SK-N-MC (cell line): ENCODE results near the gene APOC4.

Experiments used
- DNase-seq: peaks from one replicate; pipeline ENCODE4 v3.0.0-alpha.2; 2011; ENCODE audit warnings: low read depth, low spot score
- H3K27ac ChIP-seq: fragments of 200-600 bp; sonication (generic); 2 replicates; pipeline ENCODE4 v1.5.1; 2016; ENCODE audit warnings: mixed run types
- H3K36me3 ChIP-seq: fragments of 200-600 bp; sonication (generic); 2 replicates; pipeline ENCODE4 v1.6.1; 2017; ENCODE audit warnings: antibody characterized with exemption, low read length, mixed read lengths; ENCODE audit not compliant: insufficient read depth
- H3K4me3 ChIP-seq: fragments of 200-600 bp; sonication (generic); 2 replicates; pipeline ENCODE4 v1.5.1; 2016
- H3K9ac ChIP-seq: fragments of 200-600 bp; sonication (generic); 2 replicates; pipeline ENCODE4 v1.8.0; 2017; ENCODE audit warnings: mixed run types, mixed read lengths; ENCODE audit not compliant: insufficient read length
- H3K9me3 ChIP-seq: fragments of 200-600 bp; sonication (generic); 2 replicates; pipeline ENCODE4 v1.6.1; 2017; ENCODE audit warnings: low read depth, mild to moderate bottlenecking, antibody characterized with exemption, low read length, moderate library complexity, mixed read lengths
- EZH2 ChIP-seq: fragments of 200-600 bp; sonication (generic); IDR thresholded peaks from one replicate; pipeline ENCODE4 v1.6.1; 2017; ENCODE audit warnings: antibody characterized with exemption
- FOXP2 ChIP-seq: optimal IDR thresholded peaks from 2 replicates; pipeline ENCODE3; 2011; ENCODE audit warnings: mild to moderate bottlenecking, moderate library complexity; ENCODE audit not compliant: insufficient read depth; ENCODE audit errors: extremely low read length, control extremely low read depth
- POLR2AphosphoS5 ChIP-seq: IDR thresholded peaks from 2 replicates; pipeline ENCODE4 v1.6.1; 2012; ENCODE audit warnings: mild to moderate bottlenecking, low read depth, low read length, borderline replicate concordance

Gene APOC4

DNA sequence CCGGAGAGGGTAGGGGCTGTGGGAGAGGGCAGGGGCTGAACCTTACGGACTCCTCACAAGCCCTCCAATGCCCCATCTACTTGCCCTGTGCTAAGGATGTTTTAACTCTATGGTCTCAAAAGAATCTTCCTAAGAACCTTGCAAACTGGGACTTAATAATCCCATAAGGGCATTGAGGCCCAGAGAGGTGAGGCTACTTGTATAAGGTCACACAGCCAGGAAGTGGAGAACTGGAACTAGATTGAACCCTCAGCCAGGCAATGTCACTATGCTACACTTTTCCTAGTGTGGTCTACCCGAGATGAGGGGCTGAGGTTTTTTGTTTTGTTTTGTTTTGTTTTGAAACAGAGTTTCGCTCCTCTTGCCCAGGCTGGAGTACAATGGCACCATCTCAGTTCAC, 10.5 kb upstream of the APOC4 start:
- H3K9ac ChIP-seq, result no peak overlapping the region
- H3K36me3 ChIP-seq, result no peaks in the 10 kb centered on the region
- H3K27ac ChIP-seq, result no peak overlapping the region
- no peak for DNase-seq
- no peak overlapping the region for H3K4me3 ChIP-seq
- TF ChIP-seq FOXP2 (no peak), POLR2AphosphoS5 (no peak), EZH2 (no peak)
- no peaks in the 10 kb centered on the region for H3K9me3 ChIP-seq

DNA sequence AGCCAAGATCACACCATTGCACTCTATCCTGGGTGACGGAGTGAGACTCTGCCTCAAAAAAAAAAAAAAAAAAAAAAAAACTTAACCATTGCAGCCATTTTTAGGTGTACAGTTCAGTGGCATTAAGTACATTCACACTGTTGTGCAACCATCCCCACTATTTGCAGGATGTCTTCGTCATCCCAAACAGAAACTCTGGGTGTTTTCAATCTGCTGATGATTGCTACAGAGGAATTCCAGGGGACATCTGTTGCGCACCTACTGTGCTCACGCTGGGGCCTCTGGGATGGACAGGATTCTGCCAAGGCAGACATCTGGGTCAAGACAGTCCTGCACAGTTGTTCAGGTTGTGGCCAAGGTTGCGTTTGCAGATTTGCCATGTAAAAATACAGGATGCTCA, 2.4 kb upstream of the APOC4 start:
- no peak for DNase-seq
- H3K36me3 ChIP-seq, result no peaks in the 10 kb centered on the region
- H3K27ac ChIP-seq, result no peak overlapping the region
- no peaks in the 10 kb centered on the region for H3K9me3 ChIP-seq
- no peak overlapping the region for H3K9ac ChIP-seq
- no peak overlapping the region for H3K4me3 ChIP-seq
- TF ChIP-seq POLR2AphosphoS5 (no peak), FOXP2 (no peak), EZH2 (no peak)

DNA sequence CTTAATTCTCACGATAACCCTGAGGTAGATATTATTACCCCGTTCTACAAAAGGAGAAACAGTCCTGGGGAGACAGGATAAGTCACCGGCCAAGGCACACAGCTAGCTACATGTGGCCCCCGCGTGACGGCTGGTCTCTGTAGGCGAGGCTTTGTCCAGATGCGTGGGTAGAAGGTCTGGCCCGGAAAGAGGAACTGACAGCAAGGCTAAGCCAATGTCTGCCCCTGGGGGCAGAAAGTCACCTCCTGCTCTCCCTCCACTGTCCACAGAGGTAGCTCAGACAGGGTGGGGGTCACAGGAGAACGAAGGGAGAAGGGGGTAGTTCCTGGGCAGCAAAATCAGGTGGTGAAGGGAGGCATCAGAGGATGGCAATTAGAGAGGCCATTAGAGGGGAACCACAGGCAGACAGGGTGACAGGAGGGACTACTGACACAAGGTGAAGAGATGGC, 1.8 kb downstream of the APOC4 start:
- Histone ChIP-seq H3K9me3 (no peaks in the 10 kb centered on the region), H3K36me3 (no peaks in the 10 kb centered on the region), H3K4me3 (no peak overlapping the region), H3K27ac (no peak overlapping the region), H3K9ac (no peak overlapping the region)
- no peak for TF ChIP-seq POLR2AphosphoS5
- no peak for TF ChIP-seq EZH2
- TF ChIP-seq FOXP2, result no peak
- no peak for DNase-seq

DNA sequence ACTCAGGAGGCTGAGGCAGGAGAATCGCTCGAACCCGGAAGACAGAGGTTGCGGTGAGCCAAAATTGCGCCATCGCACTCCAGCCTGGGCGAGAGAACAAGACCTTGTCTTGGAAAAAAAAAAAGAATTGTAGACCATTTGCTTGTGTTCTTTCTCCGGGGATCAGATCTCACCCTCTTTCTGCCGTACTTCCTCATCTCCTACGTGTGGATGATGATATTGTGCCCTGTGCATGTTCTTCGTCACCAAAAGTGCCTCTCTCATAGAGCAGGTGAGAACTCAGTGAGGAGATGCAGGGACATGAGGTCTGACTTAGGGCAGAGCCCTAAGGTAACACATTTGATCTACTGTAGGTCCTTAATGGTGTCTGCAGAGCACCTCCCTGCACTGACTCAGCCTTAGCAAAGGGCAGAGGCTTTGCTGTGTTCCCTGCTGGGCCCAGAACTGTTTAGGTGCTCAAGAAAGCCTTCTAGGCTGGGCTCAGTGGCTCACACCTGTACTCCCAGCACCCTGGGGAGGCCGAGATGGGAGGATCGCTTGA, 5.1 kb downstream of the APOC4 start:
- H3K4me3 ChIP-seq, result no peak overlapping the region
- H3K9ac ChIP-seq, result no peak overlapping the region
- H3K9me3 ChIP-seq, result no peaks in the 10 kb centered on the region
- H3K27ac ChIP-seq, result no peak overlapping the region
- TF ChIP-seq EZH2, result no peak
- no peak for DNase-seq
- no peaks in the 10 kb centered on the region for H3K36me3 ChIP-seq

DNA sequence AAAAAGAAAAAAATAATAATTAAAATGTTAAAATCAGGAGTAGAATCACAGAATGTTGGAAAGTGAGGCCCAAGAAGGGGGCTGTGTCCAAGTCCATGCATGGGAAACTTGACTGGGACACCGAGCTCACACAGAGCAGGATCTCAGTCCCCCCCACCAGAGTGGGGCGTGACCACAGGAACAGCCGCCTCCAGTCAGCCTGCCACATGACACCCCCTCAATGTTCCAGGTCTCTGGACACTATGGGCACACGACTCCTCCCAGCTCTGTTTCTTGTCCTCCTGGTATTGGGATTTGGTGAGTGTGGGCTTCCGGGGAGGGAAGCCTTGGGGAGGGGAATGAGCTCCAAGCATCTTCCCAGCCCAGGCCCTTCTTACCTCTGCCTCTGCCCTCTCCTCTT, 6.2 kb downstream of the APOC4 start:
- TF ChIP-seq POLR2AphosphoS5 (no peak), EZH2 (no peak), FOXP2 (no peak)
- Histone ChIP-seq H3K9me3 (no peaks in the 10 kb centered on the region), H3K36me3 (no peaks in the 10 kb centered on the region), H3K27ac (no peak overlapping the region), H3K4me3 (no peak overlapping the region), H3K9ac (no peak overlapping the region)
- no peak for DNase-seq

DNA sequence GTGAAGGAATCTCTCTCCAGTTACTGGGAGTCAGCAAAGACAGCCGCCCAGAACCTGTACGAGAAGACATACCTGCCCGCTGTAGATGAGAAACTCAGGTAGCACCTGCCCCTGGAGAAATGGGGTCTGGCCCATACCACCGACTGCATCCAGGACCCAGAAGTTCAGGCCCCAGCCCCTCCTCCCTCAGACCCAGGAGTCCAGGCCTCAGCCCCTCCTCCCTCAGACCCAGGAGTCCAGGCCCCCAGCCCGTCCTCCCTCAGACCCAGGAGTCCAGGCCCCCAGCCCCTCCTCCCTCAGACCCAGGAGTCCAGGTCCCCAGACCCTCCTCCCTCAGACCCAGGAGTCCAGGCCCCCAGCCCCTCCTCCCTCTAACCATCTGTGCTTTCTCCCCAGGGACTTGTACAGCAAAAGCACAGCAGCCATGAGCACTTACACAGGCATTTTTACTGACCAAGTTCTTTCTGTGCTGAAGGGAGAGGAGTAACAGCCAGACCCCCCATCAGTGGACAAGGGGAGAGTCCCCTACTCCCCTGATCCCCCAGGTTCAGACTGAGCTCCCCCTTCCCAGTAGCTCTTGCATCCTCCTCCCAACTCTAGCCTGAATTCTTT, 6.8 kb downstream of the APOC4 start:
- no peak for TF ChIP-seq FOXP2
- TF ChIP-seq POLR2AphosphoS5, result no peak
- no peak for TF ChIP-seq EZH2

DNA sequence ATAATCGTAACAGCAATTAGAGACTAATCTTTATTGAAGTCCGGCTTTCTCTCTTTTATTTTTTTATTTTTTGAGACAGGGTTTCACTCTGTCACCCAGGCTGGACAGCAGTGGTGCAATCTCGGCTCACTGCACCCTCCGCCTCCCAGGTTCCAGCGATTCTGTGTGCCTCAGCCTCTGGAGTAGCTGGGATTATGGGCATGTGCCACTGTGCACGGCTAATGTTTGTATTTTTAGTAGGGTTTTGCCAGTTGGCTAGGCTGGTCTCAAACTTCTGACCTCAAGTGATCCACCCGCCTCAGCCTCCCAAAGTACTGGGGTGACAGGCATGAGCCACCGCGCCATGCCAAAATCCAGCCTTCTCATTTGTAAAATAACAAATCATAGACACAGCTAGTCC, 7.5 kb downstream of the APOC4 start:
- no peak overlapping the region for H3K4me3 ChIP-seq
- no peak overlapping the region for H3K9ac ChIP-seq
- H3K9me3 ChIP-seq, result no peaks in the 10 kb centered on the region
- no peaks in the 10 kb centered on the region for H3K36me3 ChIP-seq
- no peak overlapping the region for H3K27ac ChIP-seq
- TF ChIP-seq EZH2 (no peak), FOXP2 (no peak), POLR2AphosphoS5 (no peak)
- DNase-seq, result no peak

More for the DNA sequence above, 6.8 kb downstream of the APOC4 start:
- no peak for DNase-seq
- Histone ChIP-seq H3K9me3 (no peaks in the 10 kb centered on the region), H3K36me3 (no peaks in the 10 kb centered on the region), H3K9ac (no peak overlapping the region), H3K4me3 (no peak overlapping the region), H3K27ac (no peak overlapping the region)

DNA sequence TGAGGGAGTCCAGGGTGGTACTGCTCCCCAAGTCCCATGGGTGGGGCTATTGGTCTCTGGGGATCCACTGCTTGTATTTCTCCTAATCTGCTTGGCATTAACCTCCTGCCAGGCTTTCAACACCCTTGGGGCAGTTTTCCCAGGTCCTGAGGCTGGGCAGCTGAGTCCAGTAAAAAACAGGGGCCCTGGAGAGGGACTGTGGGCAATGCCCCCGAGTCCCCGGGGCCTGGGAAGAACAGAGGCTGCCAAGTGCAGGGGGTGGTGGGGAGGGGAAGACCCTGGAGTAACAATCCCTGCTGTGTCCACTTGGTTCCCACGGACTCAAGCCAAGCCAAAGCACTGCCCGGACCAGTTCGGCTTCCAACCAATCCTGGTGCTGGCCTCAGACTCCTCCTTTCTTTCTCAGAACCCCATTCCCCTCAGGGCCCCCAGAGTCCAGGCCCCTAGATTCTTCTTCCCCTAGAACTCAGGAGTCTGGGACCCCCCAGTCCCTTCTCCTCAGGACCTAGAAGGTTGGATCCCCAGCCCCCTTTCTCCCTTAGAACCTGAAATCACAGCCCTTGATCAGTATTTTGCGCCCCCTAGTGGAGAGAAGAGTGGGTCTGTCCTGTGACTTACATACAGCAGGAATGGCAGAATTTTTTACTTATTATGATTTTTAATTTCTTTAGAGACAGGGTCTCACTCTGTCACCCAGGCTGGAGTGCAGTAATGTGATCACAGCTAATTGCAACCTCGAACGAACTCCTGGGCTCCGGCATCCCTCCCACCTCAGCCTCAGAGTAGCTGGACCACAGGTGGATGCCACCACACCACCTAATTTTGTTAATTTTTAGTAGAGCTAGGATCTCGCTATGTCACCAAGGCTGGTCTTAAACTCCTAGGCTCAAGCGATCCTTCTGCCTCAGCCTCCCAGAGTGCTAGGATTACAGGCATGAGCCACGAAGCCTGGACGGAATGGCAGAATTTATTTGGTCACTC, 9.4 kb downstream of the APOC4 start:
- DNase-seq, result peak; percentile 68
- TF ChIP-seq POLR2AphosphoS5 (no peak), EZH2 (no peak)
- H3K27ac ChIP-seq, result no peak overlapping the region; the same call in 1 of the 2 replicates
- H3K4me3 ChIP-seq, result no peak overlapping the region
- no peaks in the 10 kb centered on the region for H3K9me3 ChIP-seq
- peak overlapping the region; percentile 33 for H3K9ac ChIP-seq
- H3K36me3 ChIP-seq, result no peaks in the 10 kb centered on the region

DNA sequence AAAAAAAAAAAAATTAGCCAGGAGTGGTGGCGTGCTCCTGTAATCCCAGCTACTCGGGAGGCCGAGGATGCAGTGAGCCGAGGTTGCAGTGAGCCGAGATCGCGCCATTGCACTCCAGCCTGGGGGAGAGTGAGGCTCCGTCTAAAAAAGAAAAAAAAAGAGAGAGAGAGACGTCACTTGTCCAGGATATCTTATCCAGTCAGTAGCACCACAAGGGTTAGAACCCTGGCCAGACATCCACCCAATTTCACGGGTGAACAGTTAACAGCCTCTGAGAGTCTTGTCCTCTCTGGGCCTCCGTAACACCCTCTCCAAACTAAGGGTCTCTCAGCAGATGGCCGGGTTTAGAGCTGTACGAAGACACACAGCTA, 12.2 kb downstream of the APOC4 start:
- H3K9me3 ChIP-seq, result no peaks in the 10 kb centered on the region
- peak; percentile 3 for DNase-seq
- TF ChIP-seq POLR2AphosphoS5 (no peak), FOXP2 (no peak), EZH2 (no peak)

More for the DNA sequence above, 12.2 kb downstream of the APOC4 start:
- Histone ChIP-seq H3K9ac (peak overlapping the region; percentile 98), H3K4me3 (peak overlapping the region; percentile 81), H3K36me3 (no peaks in the 10 kb centered on the region), H3K27ac (peak overlapping the region; percentile 97; the same call in 1 of the 2 replicates)
